GM12878 (cell line): ENCODE results near the gene PNMT. TPM values are rescaled to one million over a fixed set of nuclear protein-coding genes. Genes with fewer than 3 reads are reported as not detected.

ENCODE experiments used
- ATAC-seq: fragments of 200-7000 bp; cut with Tn5 transposase; 3 replicates; pipeline ENCODE4 v1.9.1; 2020; ENCODE audit warnings: mild to moderate bottlenecking, moderate library complexity
- BruUV-seq: library from RNA; stranded (reverse); fragments of 400-500 nt; replicated peaks from 2 replicates; lab custom pipeline; 2021; lab: Mats Ljungman, UMichigan
- CTCF ChIA-PET: fragments of 300-600 bp; sonication (Branson Sonifier 250); formaldehyde crosslinking; extraction: SDS; loops from one replicate; lab custom pipeline; 2021; ENCODE audit warnings: inconsistent platforms; lab: Yijun Ruan, JAX
- POLR2A ChIA-PET: fragments of 350-600 bp; formaldehyde crosslinking; extraction: SDS; loops from one replicate; lab custom pipeline; 2021; ENCODE audit warnings: inconsistent platforms; lab: Charles Lee
- RAD21 ChIA-PET: fragments of 300-600 bp; sonication (Branson Sonifier 250); formaldehyde crosslinking; loops from one replicate; lab custom pipeline; 2023; ENCODE audit warnings: antibody characterized with exemption; ENCODE audit not compliant: unreplicated experiment; lab: Charles Lee
- SMC1A ChIA-PET: fragments of 300-600 bp; sonication (Branson Sonifier 250); formaldehyde crosslinking; loops from one replicate; lab custom pipeline; 2023; ENCODE audit not compliant: unreplicated experiment, uncharacterized antibody; lab: Charles Lee
- DNase-seq: peaks from one replicate; pipeline ENCODE4 v3.0.0-alpha.2; 2011; ENCODE audit warnings: low read depth, low spot score
- FAIRE-seq: peaks from 3 replicates; lab custom pipeline; 2011; peaks lifted over from hg19 to GRCh38; lab: Jason Lieb, UNC
- H2AFZ ChIP-seq: 2 replicates; pipeline ENCODE4 v1.6.0; 2011; ENCODE audit warnings: low read depth, low read length, control low read depth; ENCODE audit not compliant: control insufficient read depth
- H3K27ac ChIP-seq: 2 replicates; pipeline ENCODE4 v1.5.1; 2011; ENCODE audit warnings: control low read depth; ENCODE audit not compliant: control insufficient read depth, insufficient read depth
- H3K27me3 ChIP-seq, 2 experiments: replicated peaks in 1 of 2; 2 replicates each; pipeline versions ENCODE4 v1.6.0 to v1.6.1; 2011; ENCODE audit warnings: low read length in 1 of 2; ENCODE audit not compliant: control insufficient read depth in 2 of 2, insufficient read depth in 2 of 2
- H3K36me3 ChIP-seq, 2 experiments: 2 replicates each; pipeline ENCODE4 v1.5.1; 2011; ENCODE audit warnings: low read length in 1 of 2; ENCODE audit not compliant: control insufficient read depth in 2 of 2, insufficient read depth in 2 of 2
- H3K4me1 ChIP-seq: 2 replicates; pipeline ENCODE4 v1.6.1; 2011; ENCODE audit warnings: mild to moderate bottlenecking, low read length, moderate library complexity, mixed read lengths; ENCODE audit not compliant: control insufficient read depth, insufficient read depth
- H3K4me2 ChIP-seq: 2 replicates; pipeline ENCODE4 v1.6.0; 2011; ENCODE audit warnings: control low read depth; ENCODE audit not compliant: control insufficient read depth, insufficient read depth
- H3K4me3 ChIP-seq: fragments of 200-600 bp; sonication (generic); 2 replicates; pipeline ENCODE4 v1.5.1; 2016
- H3K79me2 ChIP-seq: 2 replicates; pipeline ENCODE4 v1.6.0; 2011; ENCODE audit warnings: low read length; ENCODE audit not compliant: control insufficient read depth, insufficient read depth
- H3K9ac ChIP-seq: 2 replicates; pipeline ENCODE4 v1.8.0; 2011; ENCODE audit warnings: low read length, control low read depth, mixed read lengths; ENCODE audit not compliant: control insufficient read depth, insufficient read depth
- H3K9me3 ChIP-seq: replicated peaks from 3 replicates; pipeline ENCODE4 v1.5.1; 2011; ENCODE audit warnings: mild to moderate bottlenecking, low read length; ENCODE audit not compliant: control insufficient read depth, insufficient read depth
- H4K20me1 ChIP-seq: 2 replicates; pipeline ENCODE4 v1.6.0; 2011; ENCODE audit not compliant: control insufficient read depth, insufficient read depth
- BACH1 ChIP-seq: fragments of 450-650 bp; IDR thresholded peaks from 2 replicates; pipeline ENCODE4 v1.6.1; 2017; ENCODE audit warnings: mild to moderate bottlenecking, borderline replicate concordance
- JUND ChIP-seq: IDR thresholded peaks from 2 replicates; pipeline ENCODE4 v1.6.1; 2012; ENCODE audit warnings: low read depth, mild to moderate bottlenecking, low read length, improper control_type of control experiment, moderate library complexity
- MXI1 ChIP-seq: fragments of 150-350 bp; IDR thresholded peaks from 2 replicates; pipeline ENCODE4 v1.6.1; 2011; ENCODE audit warnings: low read depth, mild to moderate bottlenecking, inconsistent platforms, low read length, improper control_type of control experiment
- NBN ChIP-seq: fragments of 450-650 bp; IDR thresholded peaks from 2 replicates; pipeline ENCODE4 v1.6.1; 2016
- PML ChIP-seq: IDR thresholded peaks from 2 replicates; pipeline ENCODE4 v1.6.1; 2012; ENCODE audit warnings: low read length, inconsistent platforms
- POLR2AphosphoS2 ChIP-seq: IDR thresholded peaks from 2 replicates; pipeline ENCODE4 v1.6.1; 2011; ENCODE audit warnings: low read depth, mild to moderate bottlenecking, low read length, improper control_type of control experiment, moderate library complexity
- SREBF2 ChIP-seq: IDR thresholded peaks from 2 replicates; pipeline ENCODE4 v1.6.1; 2012; ENCODE audit warnings: mild to moderate bottlenecking, low read length
- TCF12 ChIP-seq: IDR thresholded peaks from 2 replicates; pipeline ENCODE4 v1.6.1; 2011; ENCODE audit warnings: low read depth, mild to moderate bottlenecking, low read length
- WRNIP1 ChIP-seq: IDR thresholded peaks from 2 replicates; pipeline ENCODE4 v1.6.1; 2011; ENCODE audit warnings: low read depth, low read length, improper control_type of control experiment, borderline replicate concordance
- WGBS: methylation state at CpG from one replicate; pipeline ENCODE4 v1.1.6; 2016; ENCODE audit warnings: low lambda C conversion rate; ENCODE audit not compliant: insufficient replicate concordance, insufficient coverage; ENCODE audit errors: missing lambda C conversion rate; 5-methylcytosine and 5-hydroxymethylcytosine counted together
- in situ Hi-C: fragments of 300-500 bp; cut with MboI; formaldehyde crosslinking; loops from 9 replicates; pipeline ENCODE4 v1.14.3; 2018; ENCODE audit warnings: mixed read lengths
- intact Hi-C: fragments of 100-400 bp; cut with micrococcal nuclease; formaldehyde crosslinking; loops from one replicate; pipeline ENCODE4 v1.14.2; 2022; ENCODE audit not compliant: unreplicated experiment
- polyA plus RNA-seq, 11 experiments: library from polyadenylated mRNA; depleted of rRNA in 4 of 11; unstranded in 6 of 11; stranded (reverse) in 5 of 11; fragments of >200 nt; fragmentation: Nextera tagmentation in 4 of 11; fragmentation: Illumina TruSeq in 1 of 11; extraction: Ambion mirVana in 4 of 11; extraction: Trizol in 1 of 11; gene quantifications; 1 replicate in 1 of 11; 2 replicates in 10 of 11; pipeline versions ENCODE4 v1.2.1 to v1.2.3, GENCODE V29; 2011 to 2016; ENCODE audit warnings: inconsistent platforms in 2 of 11, missing spikeins in 2 of 11, low read depth in 1 of 11
- total RNA-seq, 4 experiments: library from RNA; depleted of rRNA in 3 of 4; stranded (reverse); fragments of >200 nt in 3 of 4; fragmentation: Illumina TruSeq in 1 of 4; extraction: Trizol in 1 of 4; gene quantifications; 2 replicates each; pipeline versions ENCODE4 v1.2.1 to v1.2.3, GENCODE V29; 2013 to 2021
- TF ChIP-seq, protein P1 (sequence below): fragments of 450-650 bp; IDR thresholded peaks from 2 replicates; pipeline ENCODE4 v1.6.1; 2017; ENCODE audit warnings: mild to moderate bottlenecking, moderate library complexity

The PNMT gene
- total and polyA plus RNA-seq, 10 of the 15 experiments (the other 5 are each of a cell fraction or from before 2014, with no cell fraction given) = not detected

- TF ChIP-seq JUND = no peak
- TF ChIP-seq, protein P1, sequence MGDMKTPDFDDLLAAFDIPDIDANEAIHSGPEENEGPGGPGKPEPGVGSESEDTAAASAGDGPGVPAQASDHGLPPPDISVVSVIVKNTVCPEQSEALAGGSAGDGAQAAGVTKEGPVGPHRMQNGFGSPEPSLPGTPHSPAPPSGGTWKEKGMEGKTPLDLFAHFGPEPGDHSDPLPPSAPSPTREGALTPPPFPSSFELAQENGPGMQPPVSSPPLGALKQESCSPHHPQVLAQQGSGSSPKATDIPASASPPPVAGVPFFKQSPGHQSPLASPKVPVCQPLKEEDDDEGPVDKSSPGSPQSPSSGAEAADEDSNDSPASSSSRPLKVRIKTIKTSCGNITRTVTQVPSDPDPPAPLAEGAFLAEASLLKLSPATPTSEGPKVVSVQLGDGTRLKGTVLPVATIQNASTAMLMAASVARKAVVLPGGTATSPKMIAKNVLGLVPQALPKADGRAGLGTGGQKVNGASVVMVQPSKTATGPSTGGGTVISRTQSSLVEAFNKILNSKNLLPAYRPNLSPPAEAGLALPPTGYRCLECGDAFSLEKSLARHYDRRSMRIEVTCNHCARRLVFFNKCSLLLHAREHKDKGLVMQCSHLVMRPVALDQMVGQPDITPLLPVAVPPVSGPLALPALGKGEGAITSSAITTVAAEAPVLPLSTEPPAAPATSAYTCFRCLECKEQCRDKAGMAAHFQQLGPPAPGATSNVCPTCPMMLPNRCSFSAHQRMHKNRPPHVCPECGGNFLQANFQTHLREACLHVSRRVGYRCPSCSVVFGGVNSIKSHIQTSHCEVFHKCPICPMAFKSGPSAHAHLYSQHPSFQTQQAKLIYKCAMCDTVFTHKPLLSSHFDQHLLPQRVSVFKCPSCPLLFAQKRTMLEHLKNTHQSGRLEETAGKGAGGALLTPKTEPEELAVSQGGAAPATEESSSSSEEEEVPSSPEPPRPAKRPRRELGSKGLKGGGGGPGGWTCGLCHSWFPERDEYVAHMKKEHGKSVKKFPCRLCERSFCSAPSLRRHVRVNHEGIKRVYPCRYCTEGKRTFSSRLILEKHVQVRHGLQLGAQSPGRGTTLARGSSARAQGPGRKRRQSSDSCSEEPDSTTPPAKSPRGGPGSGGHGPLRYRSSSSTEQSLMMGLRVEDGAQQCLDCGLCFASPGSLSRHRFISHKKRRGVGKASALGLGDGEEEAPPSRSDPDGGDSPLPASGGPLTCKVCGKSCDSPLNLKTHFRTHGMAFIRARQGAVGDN = no peak
Measured at GRCh38 chr17:39655105-39655504, 13.1 kb upstream of the PNMT start (continued).

- no peak for TF ChIP-seq TCF12
- TF ChIP-seq SREBF2 = no peak
- no peak for TF ChIP-seq BACH1
- no peak for TF ChIP-seq POLR2AphosphoS2
- no peak for TF ChIP-seq PML
- TF ChIP-seq NBN = no peak
- no peak for TF ChIP-seq WRNIP1
- no peak for TF ChIP-seq MXI1
Measured at GRCh38 chr17:39658346-39658745, 9.9 kb upstream of the PNMT start.

More at GRCh38 chr17:39658346-39658745, 9.9 kb upstream of the PNMT start:
- peaks cover 6% of the 10 kb centered on the region; the same call in 1 of the 2 replicates for H3K4me1 ChIP-seq
- H3K4me2 ChIP-seq = no peak overlapping the region
- SMC1A ChIA-PET = no interaction called here
- H3K79me2 ChIP-seq = no peaks in the 10 kb centered on the region; the same call in 1 of the 2 replicates
- intact Hi-C loops = no loop called here
- no peak for ATAC-seq
- no peak overlapping the region for H3K27ac ChIP-seq
- H3K4me3 ChIP-seq = no peak overlapping the region
- H3K36me3 ChIP-seq = peaks cover 16 to 28% of the 10 kb centered on the region in 2 experiments; a peak in 3 of 4 replicates
- BruUV-seq = no TSS peak
- no peaks in the 10 kb centered on the region for H3K27me3 ChIP-seq
- H4K20me1 ChIP-seq = no peaks in the 10 kb centered on the region
- H3K9ac ChIP-seq = no peak overlapping the region
- no peaks in the 10 kb centered on the region for H3K9me3 ChIP-seq
- CTCF ChIA-PET = interaction anchor here (1.1 to 2.1 kb wide), 2 partner anchors 34 to 37 kb away, joined by 4 to 6 read pairs; no protein-coding TSS in a partner anchor
- DNase-seq = no peak
- no peak for FAIRE-seq
- RAD21 ChIA-PET = no interaction called here
- no peak overlapping the region for H2AFZ ChIP-seq
- in situ Hi-C loops = no loop called here
- POLR2A ChIA-PET = no interaction called here
- WGBS = 99% methylated on average over 11 of the region's 11 CpGs
